Sigmoid colon (tissue), 4 donors: Measurements from ENCODE around the gene CTBP2.

ENCODE experiments used
- CTCF ChIP-seq, 4 experiments: fragments of 450-650 bp in 3 of 4; fragments of 200-600 bp in 1 of 4; IDR thresholded peaks; one replicate each; pipeline ENCODE4 v1.5.1; 2016 to 2019; ENCODE audit warnings: antibody characterized with exemption in 4 of 4, mild to moderate bottlenecking in 3 of 4, moderate library complexity in 2 of 4
- EP300 ChIP-seq, 4 donors: sonication (generic); formaldehyde crosslinking; IDR thresholded peaks; one replicate each; pipeline ENCODE4 v1.6.1; 2017; ENCODE audit warnings: antibody characterized with exemption in 4 of 4
- POLR2A ChIP-seq, 2 donors: fragments of 450-650 bp; IDR thresholded peaks; one replicate each; pipeline ENCODE4 v1.6.1; 2016; ENCODE audit warnings: antibody characterized with exemption in 2 of 2, mild to moderate bottlenecking in 2 of 2, moderate library complexity in 2 of 2
- POLR2AphosphoS5 ChIP-seq, 4 donors: sonication (generic); formaldehyde crosslinking; IDR thresholded peaks; one replicate each; pipeline ENCODE4 v1.6.1; 2017; ENCODE audit warnings: antibody characterized with exemption in 4 of 4

- TF ChIP-seq CTCF (IDR thresholded peaks at IDR 0.05) = no peak
- TF ChIP-seq POLR2AphosphoS5 (IDR thresholded peaks at IDR 0.05) = no peak
- no peak for TF ChIP-seq POLR2A (IDR thresholded peaks at IDR 0.05)
- TF ChIP-seq EP300 (IDR thresholded peaks at IDR 0.05) = no peak
These were observed 46.3 kb upstream of the CTBP2 start for GRCh38 chr10:125206623-125207022.
